GM12875 (cell line): ENCODE results near the gene ACVR1B.

Experiments used
- H3K4me3 ChIP-seq: one replicate; pipeline ENCODE4 v1.5.1; 2011; ENCODE audit warnings: low read depth, low read length, control low read depth
- CTCF ChIP-seq: IDR thresholded peaks from 2 replicates; pipeline ENCODE4 v1.5.1; 2011; ENCODE audit warnings: low read depth, mild to moderate bottlenecking, control low read depth, inconsistent platforms, low read length, moderate library complexity, borderline replicate concordance; ENCODE audit not compliant: insufficient read depth

ACVR1B gene

GRCh38 chr12:52023976-52024688 lies 72.6 kb downstream of the ACVR1B start:
- no peak for TF ChIP-seq CTCF
- no peak overlapping the region for H3K4me3 ChIP-seq

DNA sequence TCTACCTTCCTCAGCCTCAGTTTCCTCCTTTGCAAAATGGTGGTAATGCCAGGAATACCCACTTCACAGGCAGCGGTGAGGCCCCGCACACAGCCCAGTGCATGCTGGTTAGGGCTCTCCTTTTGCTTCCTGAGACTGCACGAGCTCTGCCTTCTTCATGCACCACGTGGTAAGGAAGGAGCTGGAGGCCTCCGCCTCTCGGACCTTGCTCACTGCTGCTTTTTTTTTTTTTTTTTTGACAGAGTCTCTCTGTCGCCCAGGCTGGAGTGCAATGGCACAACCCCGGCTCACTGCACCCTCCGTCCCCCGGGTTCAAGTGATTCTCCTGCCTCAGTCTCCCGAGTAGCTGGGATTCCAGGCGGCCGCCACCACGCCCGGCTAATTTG lies 73.3 kb downstream of the ACVR1B start:
- H3K4me3 ChIP-seq: no peak overlapping the region

GRCh38 chr12:52026263-52026662 lies 74.8 kb downstream of the ACVR1B start:
- H3K4me3 ChIP-seq: no peak overlapping the region
- TF ChIP-seq CTCF: no peak

More for the DNA sequence above, 73.3 kb downstream of the ACVR1B start:
- TF ChIP-seq CTCF: no peak

DNA sequence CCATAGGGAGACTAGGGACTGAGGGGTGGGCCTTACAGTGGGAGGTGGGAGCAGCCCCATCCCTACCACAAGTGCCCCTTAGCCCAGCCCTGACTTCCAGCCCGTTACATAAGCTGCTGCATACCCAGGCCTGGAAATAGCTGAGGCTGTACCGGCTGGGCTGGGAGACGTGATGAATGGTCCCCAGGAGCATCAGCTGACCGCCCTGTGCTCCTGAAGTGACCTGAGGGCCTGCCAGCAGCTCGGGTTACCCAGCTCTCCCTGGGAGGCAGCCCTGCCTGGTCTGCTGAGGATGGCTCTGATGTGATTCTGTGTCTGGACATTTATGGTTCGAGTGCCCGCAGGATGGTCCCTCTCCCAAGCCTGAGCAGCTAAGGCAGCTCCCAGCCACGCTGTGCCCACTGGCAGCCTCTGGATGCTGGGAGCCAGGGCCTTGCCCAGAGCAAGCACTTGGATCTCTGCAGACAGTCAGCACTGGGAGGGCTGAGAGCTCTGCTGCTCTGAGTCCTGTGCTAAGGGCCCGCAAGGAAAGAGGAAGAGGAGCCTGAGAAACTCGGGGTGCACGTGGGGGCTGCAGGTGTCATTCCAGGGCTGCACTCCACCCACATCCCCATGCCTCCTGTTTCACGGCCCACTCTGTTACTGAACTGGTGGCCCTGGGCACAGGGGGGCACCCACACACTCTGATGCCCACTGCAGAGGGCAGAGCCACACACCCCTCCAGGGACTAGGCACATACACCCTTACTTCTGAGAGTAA lies 75.8 kb downstream of the ACVR1B start:
- no peak for TF ChIP-seq CTCF
- no peak overlapping the region for H3K4me3 ChIP-seq

DNA sequence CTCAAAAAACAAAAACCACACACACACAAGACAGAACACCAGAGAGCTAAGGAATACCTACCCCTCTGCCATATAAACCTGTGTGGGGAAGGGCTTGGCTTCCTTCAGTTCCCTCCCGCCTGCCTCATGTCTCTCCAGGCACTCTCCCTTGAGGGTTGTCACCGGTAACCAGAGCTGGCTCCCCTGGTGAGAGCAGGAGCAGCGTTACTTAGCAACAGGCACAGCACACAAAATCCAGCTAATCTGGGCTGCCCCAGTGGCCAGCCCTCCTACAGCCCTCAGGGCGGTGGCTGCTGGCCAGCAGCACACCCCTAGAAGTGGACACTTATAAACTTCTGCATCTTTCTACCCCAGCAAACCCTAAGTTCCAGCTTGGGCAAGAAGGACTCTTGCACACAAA lies 78.2 kb downstream of the ACVR1B start:
- no peak overlapping the region for H3K4me3 ChIP-seq
- no peak for TF ChIP-seq CTCF

DNA sequence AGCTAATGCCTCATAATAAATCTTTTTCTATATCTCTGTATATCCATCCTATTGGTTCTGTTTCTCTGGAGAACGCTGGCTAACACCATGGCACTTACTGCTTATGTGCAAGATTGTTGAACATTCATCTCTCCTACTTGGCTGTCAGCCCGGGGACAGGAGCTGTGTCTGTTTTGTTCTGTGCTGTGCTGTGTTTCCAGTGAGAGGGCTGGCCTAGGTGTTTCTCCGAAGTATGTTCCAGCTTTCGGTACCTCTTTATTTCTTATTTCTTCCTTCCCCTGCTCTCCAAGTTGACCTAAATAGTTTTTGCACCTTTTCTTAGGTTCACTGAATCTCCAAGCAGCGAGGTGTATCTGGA lies 80.9 kb downstream of the ACVR1B start:
- no peak for TF ChIP-seq CTCF
- no peak overlapping the region for H3K4me3 ChIP-seq
